Endothelial cell of umbilical vein (primary cell): ENCODE results near the gene NUP153. TPM values are rescaled to one million over a fixed set of nuclear protein-coding genes. Genes with fewer than 3 reads are reported as not detected.
"Not testable (repeated sequence)": the region's sequence is repeated elsewhere in the genome, so short reads cannot be mapped to it uniquely, and the experiment has no call there.

ENCODE experiments used
- BruUV-seq: library from RNA; stranded (reverse); fragments of 400-500 nt; replicated peaks from 2 replicates; lab custom pipeline; 2021; lab: Mats Ljungman, UMichigan
- CTCF ChIA-PET: fragments of 300-600, 350-600 bp; sonication (Branson Sonifier 250); formaldehyde crosslinking; loops from one replicate; lab custom pipeline; 2021; ENCODE audit warnings: antibody characterized with exemption, inconsistent platforms; lab: Charles Lee
- POLR2A ChIA-PET: fragments of 300-600, 350-600 bp; sonication (Branson Sonifier 250); formaldehyde crosslinking; loops from one replicate; lab custom pipeline; 2021; ENCODE audit warnings: antibody characterized with exemption, inconsistent platforms; lab: Charles Lee
- DNase-seq: peaks from one replicate; pipeline ENCODE4 v3.0.0-alpha.2; 2011; ENCODE audit warnings: low read depth, low spot score
- FAIRE-seq: peaks from 2 replicates; lab custom pipeline; 2011; peaks lifted over from hg19 to GRCh38; lab: Jason Lieb, UNC
- H2AFZ ChIP-seq: 2 replicates; pipeline ENCODE4 v1.6.0; 2012; ENCODE audit warnings: low read depth, low read length, control low read depth, inconsistent platforms
- H3K27ac ChIP-seq: 2 replicates; pipeline ENCODE4 v1.5.1; 2011; ENCODE audit warnings: low read depth, mild to moderate bottlenecking, control low read depth, low read length, moderate library complexity; ENCODE audit not compliant: insufficient read depth
- H3K27me3 ChIP-seq, 2 experiments: 2 replicates each; pipeline versions ENCODE4 v1.6.0 to v1.6.1; 2011; ENCODE audit warnings: low read length in 2 of 2, mixed read lengths in 1 of 2; ENCODE audit not compliant: control insufficient read depth in 2 of 2, insufficient read depth in 2 of 2
- H3K36me3 ChIP-seq, 2 experiments: 2 replicates in 1 of 2; 3 replicates in 1 of 2; pipeline ENCODE4 v1.5.1; 2011; ENCODE audit warnings: low read length in 2 of 2, mild to moderate bottlenecking in 1 of 2, moderate library complexity in 1 of 2; ENCODE audit not compliant: control insufficient read depth in 2 of 2, insufficient read depth in 2 of 2; ENCODE audit errors: extremely low read depth in 1 of 2
- H3K4me1 ChIP-seq: 3 replicates; pipeline ENCODE4 v1.5.1; 2011; ENCODE audit warnings: mild to moderate bottlenecking, low read length; ENCODE audit not compliant: control insufficient read depth, insufficient read depth; ENCODE audit errors: extremely low read depth
- H3K4me2 ChIP-seq: 2 replicates; pipeline ENCODE4 v1.6.1; 2011; ENCODE audit warnings: low read length, control low read depth, mixed read lengths; ENCODE audit not compliant: insufficient read depth
- H3K4me3 ChIP-seq, 3 experiments: fragments of 200-600 bp in 1 of 3; sonication (generic), shearing (Covaris generic) in 1 of 3; replicated peaks in 1 of 3; 2 replicates each; pipeline ENCODE4 v1.5.1; 2011 to 2016; ENCODE audit warnings: control low read depth in 3 of 3, low read length in 3 of 3, mild to moderate bottlenecking in 2 of 3, inconsistent platforms in 1 of 3, low read depth in 1 of 3, moderate library complexity in 1 of 3; ENCODE audit not compliant: insufficient read depth in 1 of 3
- H3K79me2 ChIP-seq: 2 replicates; pipeline ENCODE4 v1.6.0; 2012; ENCODE audit warnings: low read length, inconsistent platforms; ENCODE audit not compliant: control insufficient read depth, insufficient read depth
- H3K9ac ChIP-seq: replicated peaks from 2 replicates; pipeline ENCODE3; 2011; ENCODE audit warnings: low read length, control low read depth; ENCODE audit not compliant: insufficient read depth; ENCODE audit errors: extremely low read depth
- H3K9me1 ChIP-seq: replicated peaks from 3 replicates; pipeline ENCODE4 v1.6.0; 2011; ENCODE audit warnings: mild to moderate bottlenecking, low read length; ENCODE audit not compliant: control insufficient read depth, insufficient read depth; ENCODE audit errors: extremely low read depth
- H3K9me3 ChIP-seq: replicated peaks from 2 replicates; pipeline ENCODE4 v1.5.1; 2012; ENCODE audit warnings: low read length, inconsistent platforms; ENCODE audit not compliant: control insufficient read depth, insufficient read depth
- H4K20me1 ChIP-seq: replicated peaks from 2 replicates; pipeline ENCODE3; 2011; ENCODE audit warnings: mild to moderate bottlenecking, low read length; ENCODE audit not compliant: control insufficient read depth, insufficient read depth; ENCODE audit errors: extremely low read depth
- EZH2 ChIP-seq: IDR thresholded peaks from 2 replicates; pipeline ENCODE4 v1.6.1; 2012; ENCODE audit warnings: borderline replicate concordance, low read depth, mild to moderate bottlenecking, moderate library complexity, low read length, inconsistent platforms; ENCODE audit not compliant: severe bottlenecking
- FOS ChIP-seq: IDR thresholded peaks from 2 replicates; pipeline ENCODE4 v1.6.1; 2011; ENCODE audit warnings: mild to moderate bottlenecking, low read length, moderate library complexity, borderline replicate concordance; ENCODE audit not compliant: insufficient read depth
- GATA2 ChIP-seq: IDR thresholded peaks from 2 replicates; pipeline ENCODE4 v1.7.0; 2011; ENCODE audit warnings: low read depth, mild to moderate bottlenecking, moderate library complexity, mixed read lengths, low read length; ENCODE audit not compliant: insufficient read length, insufficient read depth
- JUN ChIP-seq: IDR thresholded peaks from 2 replicates; pipeline ENCODE4 v1.6.1; 2011; ENCODE audit warnings: borderline replicate concordance, low read depth; ENCODE audit not compliant: insufficient read length, insufficient read depth
- POLR2A ChIP-seq: IDR thresholded peaks from 2 replicates; pipeline ENCODE4 v1.6.1; 2012; ENCODE audit warnings: low read depth, mild to moderate bottlenecking, control low read depth, low read length
- POLR2AphosphoS5 ChIP-seq: IDR thresholded peaks from 2 replicates; pipeline ENCODE4 v1.6.1; 2012; ENCODE audit warnings: low read depth, mild to moderate bottlenecking, control low read depth, low read length, moderate library complexity; ENCODE audit not compliant: insufficient read depth
- dilution Hi-C: fragments of 300-500 bp; cut with MboI; formaldehyde crosslinking; loops from one replicate; pipeline ENCODE4 v1.15.0; 2019; ENCODE audit warnings: low sequenced_read_pairs; ENCODE audit not compliant: extremely low pct_ligation_motif_present
- intact Hi-C: fragments of 100-400 bp; cut with micrococcal nuclease; formaldehyde crosslinking; loops from one replicate; pipeline ENCODE4 v1.10.0; 2022
- polyA plus RNA-seq, 4 experiments: library from polyadenylated mRNA; depleted of rRNA in 3 of 4; stranded (reverse) in 3 of 4; unstranded in 1 of 4; fragments of >200 nt; gene quantifications; 2 replicates each; pipeline versions ENCODE4 v1.2.1 to v1.2.3, GENCODE V29; 2011 to 2012; ENCODE audit warnings: missing spikeins in 1 of 4
- total RNA-seq: library from RNA; stranded (reverse); gene quantifications from 2 replicates; pipeline ENCODE4 v1.2.3, GENCODE V29; 2021

The NUP153 gene
- total and polyA plus RNA-seq, 2 donors (not counting 3 experiments of a cell fraction or from before 2014, with no cell fraction given) = 22.0 to 51.0 TPM

DNA sequence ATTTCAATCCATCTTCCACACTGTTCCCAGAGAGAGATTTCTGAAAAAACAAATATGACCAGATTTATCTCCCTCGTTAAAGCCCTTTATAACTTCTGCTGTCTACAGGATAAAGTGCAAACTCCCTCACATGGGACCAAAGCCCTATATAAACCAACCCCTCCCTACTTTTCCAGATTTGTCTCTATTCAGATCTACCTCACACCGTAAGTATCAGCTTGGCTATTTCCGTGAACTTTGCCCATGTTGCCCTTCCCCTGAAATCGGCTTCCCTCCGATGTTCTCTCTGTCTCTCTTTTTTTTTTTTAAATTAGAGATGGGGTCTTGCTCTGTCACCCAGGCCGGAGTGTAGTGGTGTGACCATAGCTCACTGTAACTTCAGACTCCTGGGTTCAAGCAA lies 118.7 kb downstream of the NUP153 start:
- no peaks in the 10 kb centered on the region for H4K20me1 ChIP-seq
- H3K27ac ChIP-seq = no peak overlapping the region
- no peak for TF ChIP-seq FOS
- no peak for TF ChIP-seq JUN
- TF ChIP-seq GATA2 = no peak
- no peak for TF ChIP-seq EZH2
- TF ChIP-seq POLR2A = no peak
- no peak for TF ChIP-seq POLR2AphosphoS5
- FAIRE-seq = no peak
- DNase-seq = no peak
- H3K9ac ChIP-seq = no peak overlapping the region
- H3K9me3 ChIP-seq = no peaks in the 10 kb centered on the region
- no peaks in the 10 kb centered on the region for H3K36me3 ChIP-seq
- intact Hi-C loops (no loop called here), dilution Hi-C loops (no loop called here)
- H3K4me1 ChIP-seq = peaks cover 8% of the 10 kb centered on the region
- no peak overlapping the region for H2AFZ ChIP-seq
- ChIA-PET CTCF (interaction anchor here (1.1 kb wide), 1 partner anchor 217 kb away, joined by 4 read pairs; no protein-coding TSS in a partner anchor), POLR2A (no interaction called here)
- BruUV-seq = no TSS peak
- H3K4me3 ChIP-seq = no peak overlapping the region
- no peaks in the 10 kb centered on the region for H3K27me3 ChIP-seq
- no peaks in the 10 kb centered on the region for H3K79me2 ChIP-seq
- H3K9me1 ChIP-seq = no peaks in the 10 kb centered on the region
- no peak overlapping the region for H3K4me2 ChIP-seq

DNA sequence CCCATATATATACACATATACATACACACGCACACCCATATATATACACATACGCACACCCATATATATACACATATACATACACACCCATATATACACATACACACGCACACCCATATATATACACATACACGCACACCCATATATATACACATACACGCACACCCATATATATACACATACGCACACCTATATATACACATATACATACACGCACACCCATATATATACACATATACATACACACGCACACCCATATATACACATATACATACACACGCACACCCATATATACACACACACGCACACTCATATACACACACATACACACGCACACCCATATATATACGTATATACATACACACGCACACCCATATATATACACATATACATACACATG lies 120.1 kb downstream of the NUP153 start:
- POLR2A ChIA-PET, H2AFZ ChIP-seq, H3K4me2 ChIP-seq, H4K20me1 ChIP-seq, H3K27ac ChIP-seq, H3K9ac ChIP-seq, intact Hi-C loops, BruUV-seq, H3K79me2 ChIP-seq, CTCF ChIA-PET, dilution Hi-C loops, H3K9me1 ChIP-seq, H3K36me3 ChIP-seq, FAIRE-seq, H3K9me3 ChIP-seq, H3K27me3 ChIP-seq, H3K4me1 ChIP-seq, H3K4me3 ChIP-seq, DNase-seq: not testable (repeated sequence)
